H1 (cell line): Measurements from ENCODE around the gene MCEMP1.

Source experiments
- BACH1 ChIP-seq: IDR thresholded peaks from 2 replicates; pipeline ENCODE4 v1.6.1; 2012; ENCODE audit warnings: low read length, improper control_type of control experiment
- CTCF ChIP-seq, 3 experiments: IDR thresholded peaks; 1 replicate in 2 of 3; 2 replicates in 1 of 3; pipeline versions ENCODE4 v1.5.1 to v1.6.1; 2011; ENCODE audit warnings: low read length in 3 of 3, mild to moderate bottlenecking in 3 of 3, inconsistent platforms in 2 of 3, low read depth in 1 of 3, moderate library complexity in 1 of 3; ENCODE audit not compliant: insufficient read depth in 1 of 3; ENCODE audit errors: control extremely low read depth in 1 of 3
- MAX ChIP-seq: IDR thresholded peaks from 2 replicates; pipeline ENCODE4 v1.6.1; 2012; ENCODE audit warnings: inconsistent platforms
- POLR2AphosphoS5 ChIP-seq: IDR thresholded peaks from 2 replicates; pipeline ENCODE4 v1.6.1; 2011; ENCODE audit warnings: low read depth, low read length
- RXRA ChIP-seq: IDR thresholded peaks from 2 replicates; pipeline ENCODE4 v1.6.1; 2011; ENCODE audit warnings: low read depth, mild to moderate bottlenecking, low read length, moderate library complexity; ENCODE audit not compliant: insufficient read depth

GRCh38 chr19:7627166-7627565 is 49.7 kb upstream of the MCEMP1 start:
- TF ChIP-seq RXRA (no peak), BACH1 (no peak), CTCF (IDR thresholded peaks at IDR 0.05; ENCODE audit: control extremely low read depth in 1 of 3, insufficient read depth in 1 of 3, low read depth in 1 of 3, low read length in 3 of 3) (no peak), POLR2AphosphoS5 (no peak), MAX (no peak)
